ENCODE data around the gene THEM5.
A peak's percentile ranks its signal among the peaks of the same experiment; 100 is the strongest.

Gene THEM5

DNA sequence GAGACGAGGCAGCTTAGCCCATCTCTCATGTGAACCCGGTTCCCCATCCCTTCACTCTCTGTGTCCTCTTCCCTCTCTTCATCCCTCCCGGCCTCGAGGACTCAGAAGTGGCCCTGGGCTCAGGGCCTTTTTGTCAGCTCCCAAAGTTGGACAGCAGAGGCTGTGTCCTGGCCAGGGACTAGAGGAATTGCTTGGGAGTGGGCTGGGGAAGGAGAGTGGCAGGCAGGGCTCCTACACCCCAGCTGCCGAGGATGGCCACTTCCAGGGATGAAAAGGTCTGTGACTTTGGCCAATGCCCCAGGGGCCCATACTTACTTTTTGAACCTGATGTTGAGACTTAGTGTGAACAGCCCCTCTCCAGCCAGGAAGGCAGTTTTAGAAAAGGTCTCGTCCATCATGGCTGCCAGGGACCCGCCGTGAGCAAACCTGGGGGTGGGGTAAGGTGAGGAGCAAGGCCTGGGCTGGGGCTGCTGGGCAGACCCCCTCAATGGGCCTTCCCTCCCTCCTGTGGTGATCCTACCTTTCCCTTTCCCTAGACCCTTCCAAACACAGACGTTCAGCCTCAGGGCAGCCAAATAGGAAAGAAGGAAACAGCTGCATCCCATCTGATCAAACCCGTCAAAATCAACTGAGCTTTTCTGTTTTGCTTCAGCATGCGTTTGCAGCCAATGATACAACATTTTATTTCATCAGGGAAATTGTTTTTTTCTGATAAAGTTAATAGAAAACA, 5.5 kb downstream of the THEM5 start:
- TF ChIP-seq, protein P1, sequence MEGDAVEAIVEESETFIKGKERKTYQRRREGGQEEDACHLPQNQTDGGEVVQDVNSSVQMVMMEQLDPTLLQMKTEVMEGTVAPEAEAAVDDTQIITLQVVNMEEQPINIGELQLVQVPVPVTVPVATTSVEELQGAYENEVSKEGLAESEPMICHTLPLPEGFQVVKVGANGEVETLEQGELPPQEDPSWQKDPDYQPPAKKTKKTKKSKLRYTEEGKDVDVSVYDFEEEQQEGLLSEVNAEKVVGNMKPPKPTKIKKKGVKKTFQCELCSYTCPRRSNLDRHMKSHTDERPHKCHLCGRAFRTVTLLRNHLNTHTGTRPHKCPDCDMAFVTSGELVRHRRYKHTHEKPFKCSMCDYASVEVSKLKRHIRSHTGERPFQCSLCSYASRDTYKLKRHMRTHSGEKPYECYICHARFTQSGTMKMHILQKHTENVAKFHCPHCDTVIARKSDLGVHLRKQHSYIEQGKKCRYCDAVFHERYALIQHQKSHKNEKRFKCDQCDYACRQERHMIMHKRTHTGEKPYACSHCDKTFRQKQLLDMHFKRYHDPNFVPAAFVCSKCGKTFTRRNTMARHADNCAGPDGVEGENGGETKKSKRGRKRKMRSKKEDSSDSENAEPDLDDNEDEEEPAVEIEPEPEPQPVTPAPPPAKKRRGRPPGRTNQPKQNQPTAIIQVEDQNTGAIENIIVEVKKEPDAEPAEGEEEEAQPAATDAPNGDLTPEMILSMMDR (IDR thresholded peaks at IDR 0.05; ENCODE audit: insufficient read depth, low read depth, low read length, missing control alignments), result no peak
- no peak for DNase-seq (ENCODE audit: low read depth)

DNA sequence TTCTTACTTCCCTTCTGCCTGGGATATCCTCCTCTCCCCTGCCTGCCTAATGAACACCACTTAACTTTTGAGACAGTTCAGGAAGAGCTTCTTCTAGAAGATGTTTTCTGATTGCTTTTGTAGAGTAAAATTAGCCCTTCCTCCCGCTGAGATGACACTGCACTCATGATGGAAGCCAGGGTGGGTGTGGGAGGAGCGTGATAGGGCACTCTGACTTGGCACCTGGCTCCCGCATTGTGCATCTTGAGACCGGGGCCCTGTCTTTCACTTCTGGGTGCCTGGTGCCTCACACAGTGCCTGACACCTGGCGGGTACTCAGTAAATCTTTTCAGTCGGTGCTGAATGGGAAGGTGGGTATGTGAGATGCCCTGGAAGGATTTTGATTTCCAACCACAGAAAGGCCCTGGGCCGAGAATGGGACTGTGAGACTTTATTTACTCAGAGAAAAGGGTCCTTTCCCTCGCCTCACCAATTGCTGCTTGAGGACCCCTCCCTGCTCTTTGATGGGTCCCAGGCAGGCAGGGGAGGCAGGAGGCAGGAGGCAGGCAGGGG, 6.8 kb downstream of the THEM5 start:
- no peak for DNase-seq (ENCODE audit: low read depth)
- H3K4me3 ChIP-seq (ENCODE audit: low read depth, low read length), result no peak overlapping the region
- TF ChIP-seq, protein P1 (IDR thresholded peaks at IDR 0.05; ENCODE audit: insufficient read depth, low read depth, low read length, missing control alignments), result no peak

More for the DNA sequence above, 5.5 kb downstream of the THEM5 start:
- H3K4me3 ChIP-seq (ENCODE audit: low read depth, low read length), result no peak overlapping the region

DNA sequence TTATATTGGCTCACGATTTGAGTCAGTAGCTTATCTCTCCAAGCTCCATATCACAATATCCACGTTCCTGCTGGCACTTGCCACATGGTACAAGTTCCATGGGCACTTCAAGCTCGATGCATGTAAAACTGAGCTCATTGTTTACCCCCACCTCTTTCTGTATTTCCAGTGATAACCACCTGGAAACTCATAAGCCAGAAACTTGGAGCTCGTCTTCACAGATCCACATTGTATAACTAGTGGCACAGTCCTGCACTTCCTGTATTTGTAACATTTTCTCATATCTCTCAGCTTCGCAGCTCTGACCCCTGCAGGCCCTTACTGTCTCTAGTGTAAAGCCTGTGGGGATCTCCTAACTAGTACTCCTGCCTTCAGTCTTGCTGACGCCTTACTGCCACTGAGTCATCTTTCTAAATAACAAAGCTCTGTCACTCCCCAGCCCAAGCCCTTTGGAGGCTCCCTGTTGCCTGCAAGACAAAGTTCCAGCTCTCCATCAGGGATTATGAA, 7.4 kb downstream of the THEM5 start:
- peak; percentile 32 for DNase-seq (ENCODE audit: low read depth)
- TF ChIP-seq, protein P1 (IDR thresholded peaks at IDR 0.05; ENCODE audit: insufficient read depth, low read depth, low read length, missing control alignments), result no peak
- H3K4me3 ChIP-seq (ENCODE audit: low read depth, low read length), result no peak overlapping the region

DNA sequence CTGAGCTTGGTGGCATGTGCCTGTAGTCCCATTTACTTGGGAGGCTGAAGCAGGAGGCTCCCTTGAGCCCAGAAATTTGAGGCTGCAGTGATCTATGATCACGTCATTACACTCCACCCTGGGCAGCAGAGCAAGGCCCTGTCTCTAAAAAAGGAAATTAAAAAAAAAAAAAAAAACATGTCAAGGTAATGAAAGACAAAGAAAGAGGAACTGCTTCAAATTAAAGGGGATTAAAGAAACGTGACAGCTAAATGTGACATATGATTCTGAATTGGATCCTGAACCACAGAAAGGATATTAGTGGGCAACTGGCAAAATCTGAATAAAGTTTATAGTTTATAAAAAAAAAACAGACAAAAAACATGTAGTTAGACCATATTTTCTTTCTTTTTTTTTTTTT, 10.1 kb downstream of the THEM5 start:
- no peak overlapping the region for H3K4me3 ChIP-seq (ENCODE audit: low read depth, low read length)
- TF ChIP-seq, protein P1 (IDR thresholded peaks at IDR 0.05; ENCODE audit: insufficient read depth, low read depth, low read length, missing control alignments), result no peak
- DNase-seq (ENCODE audit: low read depth), result no peak

DNA sequence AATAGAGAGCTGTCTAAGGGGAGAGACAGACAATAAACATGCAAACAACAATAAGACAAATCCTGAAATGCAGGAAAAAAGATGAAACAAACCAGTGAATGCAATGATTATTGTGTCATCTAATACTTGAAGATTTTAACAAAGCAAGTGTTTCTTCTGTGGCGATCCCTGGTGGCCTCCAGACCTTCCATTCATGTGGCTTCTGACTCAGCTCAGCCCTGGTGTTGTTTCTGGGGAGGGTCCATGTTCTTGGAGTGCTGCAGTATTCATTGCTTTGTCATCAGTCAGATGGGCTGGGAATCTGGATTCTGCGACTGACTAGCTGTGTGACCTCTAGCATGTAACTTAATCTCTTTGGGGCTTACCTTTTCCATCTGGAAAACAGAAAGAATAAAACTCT, 12.4 kb downstream of the THEM5 start:
- TF ChIP-seq, protein P1 (IDR thresholded peaks at IDR 0.05; ENCODE audit: insufficient read depth, low read depth, low read length, missing control alignments), result no peak
- DNase-seq (ENCODE audit: low read depth), result no peak
- no peak overlapping the region for H3K4me3 ChIP-seq (ENCODE audit: low read depth, low read length)

DNA sequence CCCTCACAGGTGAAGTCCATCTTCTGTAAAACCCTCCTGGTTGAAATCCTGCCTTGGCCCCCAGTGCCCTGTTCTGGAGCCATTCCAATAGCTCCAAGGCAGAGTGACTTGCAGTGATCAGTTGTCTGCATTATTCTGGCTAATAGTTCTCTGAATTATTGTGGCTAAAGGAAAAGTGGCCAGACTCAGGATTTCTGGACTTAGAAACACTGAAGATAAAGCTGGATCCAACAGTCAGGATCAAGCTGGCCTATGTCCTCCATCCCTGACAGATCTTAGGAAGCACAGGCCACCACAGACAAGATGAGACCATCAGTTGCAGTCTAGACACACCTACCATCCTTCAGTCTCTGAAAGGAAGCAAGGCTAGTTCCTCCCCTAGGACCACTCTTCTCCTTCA, 13.1 kb downstream of the THEM5 start:
- TF ChIP-seq, protein P1 (IDR thresholded peaks at IDR 0.05; ENCODE audit: insufficient read depth, low read depth, low read length, missing control alignments), result no peak
- peak overlapping the region; percentile 39 for H3K4me3 ChIP-seq (ENCODE audit: low read depth, low read length)
- no peak for DNase-seq (ENCODE audit: low read depth)
